GM18498 (cell line): ENCODE measurements around the gene ST14.

Experiments
- ATAC-seq: cut with Tn5 transposase; IDR thresholded peaks from one replicate; pipeline ENCODE4 v1.9.1; 2021; ENCODE audit warnings: mild to moderate bottlenecking, moderate library complexity; ENCODE audit not compliant: unreplicated experiment

ST14 gene

DNA sequence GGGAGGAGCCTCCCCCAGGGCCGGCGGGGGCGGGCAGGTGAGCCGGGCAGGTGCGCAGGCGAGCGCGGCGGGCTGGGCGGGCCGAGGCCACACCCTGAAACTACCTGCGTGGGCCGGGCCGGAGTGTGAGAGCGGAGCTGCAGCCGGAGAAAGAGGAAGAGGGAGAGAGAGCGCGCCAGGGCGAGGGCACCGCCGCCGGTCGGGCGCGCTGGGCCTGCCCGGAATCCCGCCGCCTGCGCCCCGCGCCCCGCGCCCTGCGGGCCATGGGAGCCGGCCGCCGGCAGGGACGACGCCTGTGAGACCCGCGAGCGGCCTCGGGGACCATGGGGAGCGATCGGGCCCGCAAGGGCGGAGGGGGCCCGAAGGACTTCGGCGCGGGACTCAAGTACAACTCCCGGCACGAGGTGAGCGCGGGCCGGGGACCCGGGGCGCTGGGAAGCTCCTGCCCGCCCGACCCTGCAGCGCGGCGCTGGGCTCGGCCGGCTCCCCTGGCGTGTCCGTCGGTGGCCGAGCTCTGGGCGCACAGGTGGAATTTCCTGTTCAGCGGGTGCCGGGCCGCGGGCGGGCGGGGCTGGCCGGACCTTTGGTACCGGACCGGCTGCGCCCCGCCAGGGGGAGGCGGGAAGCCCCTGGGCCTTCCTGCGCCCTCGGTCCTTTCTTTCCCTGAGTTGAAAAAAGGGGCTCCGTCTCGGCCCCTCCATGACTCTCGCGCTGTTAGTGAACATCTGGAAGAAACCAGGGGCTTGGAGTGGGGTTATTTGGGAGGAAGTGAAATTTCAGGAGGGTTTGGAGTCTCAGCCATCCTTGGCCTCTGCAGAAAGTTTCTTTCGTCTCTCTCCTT lies at the start of gene ST14:
Gene ST14, plus strand, starts transcription at position 126 of the 841 bp plus-strand sequence. Its CDS starts 198 bp downstream, at position 324.
- peak; percentile 48 for ATAC-seq

DNA sequence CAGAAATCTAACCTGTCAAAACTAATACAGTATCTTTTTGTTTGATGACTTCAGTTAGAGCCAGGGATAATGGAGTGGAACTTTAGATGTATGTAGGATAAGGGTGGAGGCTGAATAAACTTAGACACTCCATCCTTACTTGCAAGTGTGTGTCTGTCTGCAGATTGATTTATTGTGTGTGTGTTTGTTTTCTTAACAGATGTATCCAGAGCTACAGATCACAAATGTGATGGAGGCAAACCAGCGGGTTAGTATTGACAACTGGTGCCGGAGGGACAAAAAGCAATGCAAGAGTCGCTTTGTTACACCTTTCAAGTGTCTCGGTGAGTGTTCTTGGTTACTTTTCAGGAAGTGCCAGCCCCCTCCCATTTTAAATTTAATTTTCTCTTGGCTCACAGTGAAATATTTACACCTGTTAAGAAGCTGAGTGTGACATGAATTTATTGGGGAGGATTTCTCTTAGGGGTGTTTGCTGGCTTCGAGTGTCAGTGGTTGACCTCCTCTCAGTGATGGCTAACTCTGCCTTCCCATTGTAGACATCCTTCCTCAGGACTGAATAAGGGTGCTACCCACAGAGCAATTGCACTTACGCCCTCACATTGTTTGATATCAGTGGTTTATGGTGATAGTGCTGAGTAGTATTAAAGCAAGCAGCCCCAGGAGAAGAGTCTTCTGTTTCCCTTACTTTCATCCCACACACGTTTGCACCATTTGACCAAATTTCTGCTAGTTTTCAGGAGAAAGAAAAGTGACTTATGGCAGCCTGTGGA lies 49.1 kb upstream of the ST14 start:
- no peak for ATAC-seq

DNA sequence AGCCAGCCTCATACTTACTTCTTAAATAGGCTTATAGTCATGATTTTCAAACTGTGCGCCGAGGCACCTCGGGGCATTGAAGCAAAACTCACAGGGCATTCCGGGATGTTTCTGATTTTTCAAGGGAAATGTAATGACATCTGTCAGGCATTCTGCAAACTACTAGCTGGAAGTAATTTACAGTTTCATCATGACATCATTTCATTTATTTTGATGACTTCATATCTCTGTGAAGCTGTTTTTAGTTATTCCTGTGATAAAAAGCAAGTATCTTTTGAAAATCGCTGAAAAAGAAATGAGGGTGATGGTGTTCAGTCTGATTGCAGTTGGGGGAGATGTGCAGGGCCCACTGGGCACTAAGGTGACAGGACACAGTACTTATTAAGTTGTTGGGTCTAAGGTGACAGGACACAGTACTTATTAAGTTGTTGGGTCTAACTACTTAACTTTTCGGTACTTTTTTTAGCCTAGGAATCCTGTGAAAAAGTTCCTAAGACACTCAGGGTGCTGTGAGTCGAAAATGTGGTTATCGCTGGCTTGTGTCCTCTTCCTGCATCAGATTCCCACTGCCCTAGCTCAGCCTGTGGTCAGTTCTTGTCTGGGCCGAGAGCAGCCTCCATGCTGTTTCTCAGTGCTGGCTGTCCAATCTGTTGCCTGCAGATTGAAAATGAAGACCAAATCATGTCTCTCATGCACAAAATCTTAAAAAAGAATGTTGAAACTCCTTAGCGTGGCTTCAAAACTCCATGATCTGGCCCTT lies 47.3 kb upstream of the ST14 start:
- ATAC-seq: no peak

DNA sequence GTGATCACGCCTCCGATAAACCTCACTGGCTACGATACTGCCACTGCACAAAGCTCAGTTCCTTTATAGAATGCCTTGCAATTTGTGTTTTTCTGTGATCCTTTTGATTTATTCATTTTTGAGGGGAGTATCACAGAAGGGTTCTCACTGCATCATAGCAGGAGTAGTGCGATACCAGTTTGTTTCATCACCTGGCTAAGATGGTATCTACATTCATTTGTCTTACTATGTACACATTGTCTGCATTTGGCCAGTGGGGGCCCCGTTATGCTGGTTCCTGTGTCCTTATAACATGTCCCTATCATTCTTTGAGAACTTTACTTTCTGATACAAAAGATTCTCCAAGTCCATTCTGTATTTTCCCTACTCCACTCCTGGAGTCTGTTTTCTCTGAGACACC lies 45.3 kb upstream of the ST14 start:
- no peak for ATAC-seq

DNA sequence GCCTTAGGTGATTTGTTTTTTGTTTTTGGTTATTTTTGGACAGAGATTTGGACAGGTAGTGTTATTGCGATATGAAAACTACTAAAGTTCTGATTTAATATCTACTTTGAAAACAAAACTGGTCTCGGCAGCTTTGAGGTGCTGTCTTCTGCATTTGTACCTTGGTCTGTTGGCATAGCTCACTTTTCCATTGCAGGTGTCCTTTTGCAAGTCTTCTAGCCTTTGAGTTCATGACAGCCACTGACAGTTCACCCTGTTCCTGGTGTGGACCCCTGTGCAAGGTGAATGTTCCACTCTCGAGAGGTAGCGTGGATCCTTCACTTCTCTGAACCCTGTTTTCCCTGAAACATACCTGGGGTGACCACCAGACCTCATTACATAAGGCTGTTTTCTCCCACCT lies 44.9 kb upstream of the ST14 start:
- no peak for ATAC-seq

DNA sequence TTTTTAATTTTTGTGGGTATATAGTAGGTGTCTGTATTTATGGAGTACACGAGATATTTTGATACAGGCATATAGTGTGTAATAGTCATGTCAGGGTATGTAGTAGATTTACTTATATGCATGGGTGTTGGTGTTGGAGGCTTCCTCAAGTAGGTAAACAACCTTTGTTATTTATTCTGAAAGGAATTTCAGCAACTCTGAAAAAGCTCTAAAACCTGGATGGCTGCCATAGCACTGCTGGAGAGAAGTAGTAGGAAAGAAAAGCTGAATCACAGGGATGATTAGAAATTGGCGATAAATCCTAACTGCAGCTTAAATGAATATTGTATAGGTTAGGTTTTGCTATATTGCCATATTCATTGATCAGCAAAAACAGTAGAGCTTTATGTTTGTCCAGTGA lies 44.4 kb upstream of the ST14 start:
- ATAC-seq: no peak

DNA sequence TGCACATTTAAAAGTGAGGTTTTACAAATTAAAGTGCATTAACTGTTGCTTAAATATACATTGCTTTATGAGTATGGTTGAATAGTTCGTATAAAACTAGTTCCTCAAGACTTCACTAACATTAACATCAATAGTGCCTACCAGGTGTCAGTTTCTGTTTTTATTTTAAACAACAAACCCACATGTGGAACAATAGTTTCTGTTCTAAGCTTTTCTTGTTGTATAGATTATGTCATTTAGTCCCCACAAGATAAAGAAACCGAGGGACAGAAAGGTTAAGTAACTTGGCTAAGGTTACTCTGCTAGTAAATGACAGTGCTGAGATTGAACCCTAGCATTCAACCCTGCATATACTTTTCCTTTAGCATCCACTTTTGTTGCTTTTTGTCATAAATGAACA lies 41.4 kb upstream of the ST14 start:
- ATAC-seq: peak; percentile 91

DNA sequence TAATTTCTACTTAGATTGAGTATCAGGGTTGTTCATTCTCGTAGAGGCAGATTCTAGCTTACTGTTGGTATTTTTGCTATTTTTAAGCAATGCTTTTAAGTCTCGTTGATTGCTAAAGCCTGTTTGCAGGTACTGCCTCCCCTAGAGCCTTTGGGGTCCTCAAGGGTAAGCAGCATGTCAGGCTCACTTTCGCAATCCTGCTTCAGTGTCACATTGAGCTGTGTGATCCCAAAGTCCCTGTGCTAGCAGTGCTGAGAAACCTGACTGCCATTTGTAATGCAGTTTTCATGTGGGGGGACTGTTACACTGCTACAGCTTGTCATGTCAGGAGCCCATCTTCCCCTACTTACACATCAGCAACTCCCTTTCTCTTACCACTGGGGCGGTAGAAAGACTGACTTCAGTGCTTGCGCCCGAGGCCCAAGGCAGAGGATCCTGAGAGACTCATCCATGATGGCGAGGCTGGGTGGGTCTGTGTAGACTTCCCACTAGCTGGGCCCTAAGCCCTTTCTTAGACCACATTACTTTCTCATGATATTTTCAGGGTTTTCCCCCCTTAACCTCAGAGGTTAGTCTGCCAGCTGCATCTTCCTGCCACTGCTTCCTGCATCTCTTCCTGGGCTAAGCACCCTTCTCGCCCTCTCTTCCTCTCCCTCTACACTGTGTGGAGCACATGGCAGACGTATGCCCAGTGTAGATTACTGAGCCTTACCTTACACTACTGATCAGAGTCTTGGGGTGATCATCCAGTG lies 40.8 kb upstream of the ST14 start:
- peak; percentile 50 for ATAC-seq

DNA sequence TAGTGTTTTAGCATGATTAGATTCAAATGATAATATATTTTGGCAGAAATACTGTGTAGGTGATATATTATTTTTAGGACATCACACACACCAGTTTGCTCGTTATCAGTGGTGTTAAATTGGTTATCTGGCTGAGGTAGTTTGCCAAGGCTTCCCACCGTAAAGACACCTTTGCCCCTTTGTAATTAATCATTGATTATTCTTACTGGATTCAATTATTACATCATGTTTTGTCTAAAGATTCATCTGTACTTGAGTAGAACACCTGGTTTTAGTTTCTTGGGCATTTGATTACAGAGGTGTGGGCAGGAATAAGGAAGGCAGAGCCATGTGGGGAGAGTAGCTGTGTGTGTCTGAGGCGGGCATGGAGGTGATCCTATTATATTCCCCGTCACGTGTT lies 39.5 kb upstream of the ST14 start:
- ATAC-seq: no peak

DNA sequence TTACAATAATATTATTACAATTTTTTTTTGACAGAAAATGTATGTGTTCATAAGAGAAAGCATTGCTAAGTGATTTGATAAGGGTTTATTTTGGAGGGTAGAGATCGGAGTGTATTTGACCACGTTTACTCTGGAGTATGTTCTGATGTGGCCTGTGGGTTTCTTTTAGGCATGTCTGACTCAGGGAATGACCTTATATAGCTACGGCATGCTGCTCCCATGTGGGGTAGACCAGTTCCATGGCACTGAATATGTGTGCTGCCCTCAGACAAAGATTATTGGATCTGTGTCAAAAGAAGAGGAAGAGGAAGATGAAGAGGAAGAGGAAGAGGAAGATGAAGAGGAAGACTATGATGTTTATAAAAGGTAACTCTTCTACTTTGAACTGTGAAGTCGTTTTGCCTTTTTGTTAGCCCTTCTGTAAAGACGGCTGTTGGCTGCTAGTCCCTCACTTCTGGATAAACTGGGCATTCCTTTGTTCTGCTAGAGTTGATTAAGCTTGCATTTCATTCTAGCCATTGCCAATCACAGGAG lies 38.1 kb upstream of the ST14 start:
- ATAC-seq: no peak

DNA sequence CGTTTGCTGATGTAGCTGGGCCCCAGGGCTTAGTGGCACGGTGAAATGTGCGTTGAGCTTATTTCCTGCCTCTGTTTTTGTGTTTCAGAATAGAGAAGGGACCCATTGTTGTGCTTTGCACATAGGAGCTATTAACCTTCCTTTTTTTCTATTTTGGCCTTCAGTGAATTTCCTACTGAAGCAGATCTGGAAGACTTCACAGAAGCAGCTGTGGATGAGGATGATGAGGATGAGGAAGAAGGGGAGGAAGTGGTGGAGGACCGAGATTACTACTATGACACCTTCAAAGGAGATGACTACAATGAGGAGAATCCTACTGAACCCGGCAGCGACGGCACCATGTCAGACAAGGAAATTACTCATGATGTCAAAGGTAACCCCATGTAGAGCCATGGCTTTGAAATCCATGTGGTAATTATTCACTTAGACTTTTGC lies 37.4 kb upstream of the ST14 start:
- ATAC-seq: no peak

DNA sequence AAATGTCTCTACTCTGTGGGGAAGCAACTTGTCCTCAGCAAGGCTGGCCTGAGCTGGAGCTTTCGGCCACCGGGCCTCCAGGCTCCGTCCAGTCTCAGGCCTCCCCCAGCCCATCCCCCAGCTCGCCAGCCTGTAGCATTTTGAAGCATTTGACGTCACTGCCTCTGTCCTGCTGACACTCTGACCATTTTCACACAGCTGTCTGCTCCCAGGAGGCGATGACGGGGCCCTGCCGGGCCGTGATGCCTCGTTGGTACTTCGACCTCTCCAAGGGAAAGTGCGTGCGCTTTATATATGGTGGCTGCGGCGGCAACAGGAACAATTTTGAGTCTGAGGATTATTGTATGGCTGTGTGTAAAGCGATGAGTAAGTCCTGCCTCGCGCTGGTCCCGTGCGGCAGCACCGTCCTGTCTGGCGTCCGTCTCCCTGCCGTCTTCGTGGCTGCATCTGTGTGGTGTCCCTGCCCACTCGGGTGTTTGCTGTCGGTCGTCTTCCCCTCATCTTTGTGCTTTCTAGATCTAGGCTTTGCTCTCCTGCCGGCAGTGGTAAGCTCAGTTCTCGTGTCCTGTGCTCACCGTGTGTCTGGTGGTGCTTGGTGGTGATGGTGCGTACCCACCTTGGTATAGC lies 36.1 kb upstream of the ST14 start:
- no peak for ATAC-seq

DNA sequence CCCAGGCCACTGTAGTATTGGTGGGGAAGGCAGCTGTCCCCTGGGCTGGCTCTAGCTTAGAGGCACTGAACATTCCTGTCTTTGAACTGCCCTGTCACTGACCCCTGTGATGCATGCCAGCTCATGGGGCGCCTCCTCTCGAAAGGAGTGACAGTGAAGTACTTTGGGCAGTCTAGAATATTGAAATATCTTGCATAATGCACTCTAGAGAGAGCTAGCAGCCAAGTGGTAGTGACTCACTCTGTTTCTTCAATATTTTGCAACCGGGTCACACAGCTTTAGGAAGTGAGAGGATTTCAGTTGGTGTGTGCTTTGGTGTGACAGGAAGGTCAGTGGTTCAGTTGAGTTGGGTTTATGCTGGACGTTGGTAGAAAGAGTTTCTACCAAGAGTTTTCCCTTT lies 35.5 kb upstream of the ST14 start:
- peak; percentile 69 for ATAC-seq

DNA sequence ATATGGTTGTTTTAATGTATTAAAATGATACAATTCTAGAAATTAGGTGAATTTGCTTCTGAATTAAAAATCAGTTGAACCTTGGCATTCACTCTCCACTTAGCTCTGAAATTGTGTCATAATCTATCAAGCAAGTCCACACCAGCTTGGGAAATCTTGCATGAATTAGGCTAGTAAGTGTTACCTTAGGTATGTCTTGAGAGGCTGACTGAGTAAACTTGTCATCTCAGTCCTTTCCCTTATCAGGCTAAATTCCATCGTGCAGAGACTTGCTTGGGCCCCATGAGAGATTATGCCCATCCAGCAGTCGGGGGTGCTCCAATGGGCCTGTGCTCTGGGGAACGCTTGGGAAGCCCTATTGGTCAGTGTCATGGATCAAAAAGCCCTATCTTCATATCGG lies 33.9 kb upstream of the ST14 start:
- no peak for ATAC-seq

DNA sequence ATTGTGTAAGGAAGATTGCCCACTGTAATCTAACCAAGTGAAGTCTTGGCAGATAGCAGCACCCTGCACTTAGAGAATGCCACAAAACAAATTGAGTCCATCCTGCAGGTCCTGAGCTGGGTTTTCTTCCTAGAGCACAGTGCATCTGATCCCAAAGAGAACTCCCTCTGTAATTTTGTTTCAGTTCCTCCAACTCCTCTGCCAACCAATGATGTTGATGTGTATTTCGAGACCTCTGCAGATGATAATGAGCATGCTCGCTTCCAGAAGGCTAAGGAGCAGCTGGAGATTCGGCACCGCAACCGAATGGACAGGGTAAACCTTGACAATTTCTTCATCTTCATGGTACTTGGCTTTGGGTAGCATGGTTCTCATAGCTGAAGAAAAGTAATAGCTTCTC lies 33.1 kb upstream of the ST14 start:
- ATAC-seq: no peak

DNA sequence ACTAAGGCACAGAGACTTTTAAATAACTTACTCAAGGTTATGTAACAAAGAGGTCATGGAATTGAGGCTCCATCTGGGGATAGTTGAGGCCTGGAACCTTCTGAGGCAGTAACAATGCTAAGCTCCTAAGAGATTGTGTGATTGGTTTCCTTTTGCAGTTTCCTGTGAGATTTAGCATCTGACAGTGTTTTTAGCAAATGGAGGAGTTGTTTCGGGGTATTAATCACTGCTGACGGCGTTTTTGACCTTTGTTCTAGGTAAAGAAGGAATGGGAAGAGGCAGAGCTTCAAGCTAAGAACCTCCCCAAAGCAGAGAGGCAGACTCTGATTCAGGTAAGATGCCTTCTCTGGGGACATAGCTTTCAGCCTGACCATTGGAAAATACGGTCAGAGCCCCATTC lies 32.1 kb upstream of the ST14 start:
- ATAC-seq: no peak

DNA sequence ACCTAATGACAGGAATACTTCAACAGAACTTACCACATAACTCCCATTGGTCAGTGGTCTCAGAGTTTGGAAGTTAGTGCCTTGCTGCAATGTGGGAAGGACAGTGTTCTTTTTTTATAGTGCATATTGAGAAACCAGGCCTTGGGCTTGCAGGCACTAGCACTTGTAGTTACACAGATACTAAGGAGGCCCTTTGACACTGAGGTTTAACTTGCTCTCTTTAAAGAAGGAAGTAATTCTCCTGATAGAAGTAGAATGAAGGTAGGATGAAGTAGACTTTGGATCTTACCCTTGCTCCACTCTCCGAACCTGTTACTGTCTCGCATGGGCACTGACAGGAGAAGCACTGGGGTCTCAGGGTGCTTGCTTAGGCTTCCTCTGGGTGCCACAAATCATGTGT lies 31.0 kb upstream of the ST14 start:
- no peak for ATAC-seq

DNA sequence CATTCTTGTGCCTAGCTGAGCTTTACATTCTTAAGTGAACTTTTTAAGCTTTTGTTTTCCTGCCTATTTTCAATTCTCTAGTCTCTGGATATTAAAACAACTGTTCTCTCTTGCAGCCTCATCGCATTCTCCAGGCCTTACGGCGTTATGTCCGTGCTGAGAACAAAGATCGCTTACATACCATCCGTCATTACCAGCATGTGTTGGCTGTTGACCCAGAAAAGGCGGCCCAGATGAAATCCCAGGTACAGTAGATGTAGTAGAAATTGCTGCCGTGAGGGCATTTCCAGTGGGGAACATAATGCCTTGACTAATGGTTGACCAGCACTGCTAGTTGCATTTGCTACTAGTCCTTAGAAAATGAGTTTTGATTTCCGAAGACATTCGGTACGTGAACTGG lies 29.7 kb upstream of the ST14 start:
- no peak for ATAC-seq

DNA sequence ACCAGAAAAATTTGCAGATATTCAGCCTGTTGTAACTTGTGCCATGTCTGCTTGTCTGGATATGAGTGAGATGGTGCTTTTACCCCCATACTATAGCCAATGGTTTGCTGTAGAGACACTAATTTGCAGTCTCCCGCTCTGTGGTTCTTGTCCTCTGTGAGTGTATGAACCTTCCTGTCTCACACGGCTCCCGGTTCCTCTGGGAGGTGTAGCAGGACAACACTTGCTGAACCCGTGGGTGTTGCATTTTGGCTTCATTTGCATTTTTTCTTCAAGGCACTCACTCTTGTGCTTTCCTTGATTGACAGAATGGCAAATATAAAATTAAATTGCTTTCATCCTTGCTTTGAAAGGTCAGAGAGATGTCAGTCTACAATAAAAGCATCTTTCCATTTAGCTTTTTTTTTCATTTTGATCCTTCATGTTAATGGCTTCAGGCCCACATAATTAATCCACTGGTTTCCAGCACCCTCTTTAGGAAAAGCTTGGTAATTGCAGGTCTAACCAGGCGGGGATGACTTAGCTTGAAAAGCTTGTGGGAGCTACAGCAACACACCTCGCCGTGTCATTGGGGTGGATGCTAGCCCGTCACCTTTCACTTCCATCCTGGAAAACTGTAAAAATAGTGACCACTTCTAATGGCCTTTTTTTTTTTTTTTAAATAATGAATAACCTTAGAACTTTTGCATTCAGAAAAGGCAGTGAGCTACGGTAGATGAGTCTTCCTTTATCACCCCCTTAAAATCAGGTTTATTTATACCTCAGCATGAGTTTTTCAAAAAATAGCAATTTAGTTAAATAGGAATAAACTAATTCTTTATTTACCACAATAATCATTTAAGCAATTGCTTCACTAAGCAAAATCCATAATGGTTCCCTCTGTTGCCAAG lies 27.4 kb upstream of the ST14 start:
- ATAC-seq: peak; percentile 80
